ENCODE measurements around the gene CHCHD10. TPM values are rescaled to one million over a fixed set of nuclear protein-coding genes. Genes with fewer than 3 reads are reported as not detected.

CHCHD10 gene
- total and polyA plus RNA-seq, 2 of the 8 experiments (the other 6 are each of a cell fraction or from before 2014, with no cell fraction given): 58.3 to 94.5 TPM

DNA sequence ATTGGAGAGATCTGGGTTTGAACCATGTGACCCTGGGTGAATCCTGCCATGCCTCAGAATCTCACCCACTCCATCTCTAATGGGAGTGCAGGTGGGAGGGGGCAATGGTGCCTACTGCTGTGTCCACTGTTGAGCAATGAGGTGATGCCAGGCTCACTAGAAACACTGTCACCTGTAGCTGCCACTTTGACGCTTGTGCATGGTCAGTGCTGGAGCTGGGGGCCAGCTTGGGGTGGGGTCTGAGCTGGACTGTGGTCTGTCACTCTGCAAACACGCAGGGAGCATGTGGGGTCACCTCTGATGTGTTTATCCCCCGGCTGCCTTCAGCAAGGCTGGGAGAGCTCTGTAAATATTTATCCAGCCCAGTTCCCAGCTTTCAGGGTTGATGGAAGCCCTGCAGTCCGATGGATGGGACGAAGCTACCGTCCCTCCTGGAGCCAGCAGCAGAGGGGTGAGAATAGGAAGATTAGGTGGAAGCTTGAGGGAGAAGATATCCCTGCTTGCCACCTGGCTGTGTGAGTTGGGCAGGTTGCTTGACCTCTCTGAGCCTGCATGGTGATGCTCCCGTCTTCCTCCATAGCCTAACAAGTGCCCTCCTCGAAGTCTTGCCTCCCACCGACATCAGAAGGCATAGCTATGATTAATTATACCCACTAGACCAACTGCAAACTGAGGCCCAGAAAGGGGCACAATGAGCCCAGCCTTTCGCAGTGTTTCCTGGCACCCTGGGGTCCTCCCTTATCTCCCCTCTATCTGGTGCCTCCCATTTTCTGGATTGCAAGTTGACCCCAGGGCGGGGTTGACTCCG, 6.5 kb upstream of the CHCHD10 start:
- FAIRE-seq (no peak), DNase-seq (ENCODE audit: low read depth in 1 of 2, low spot score in 2 of 2) (no peak)
- H3K18ac ChIP-seq (ENCODE audit: extremely low read depth, low read length): no peak overlapping the region
- peaks cover 11% of the 10 kb centered on the region; the same call in 1 of the 2 replicates for H3K23me2 ChIP-seq (ENCODE audit: low read depth, low read length)
- peaks cover 0 to 26% (median 17%) of the 10 kb centered on the region in 4 experiments; a peak in 6 of 7 replicates for H3K27me3 ChIP-seq (replicated peaks in 1 of 4; ENCODE audit: control insufficient read depth in 3 of 4, extremely low read depth in 1 of 4, insufficient read depth in 3 of 4, low read length in 3 of 4)
- H3K36me3 ChIP-seq (ENCODE audit: control insufficient read depth in 2 of 4, insufficient read depth in 4 of 4, low read length in 3 of 4): no peaks in the 10 kb centered on the region
- no peak overlapping the region for H3K4me3 ChIP-seq (ENCODE audit: extremely low read depth in 1 of 4, insufficient read depth in 2 of 4, low read depth in 3 of 4, low read length in 4 of 4)
- H2BK120ac ChIP-seq (replicated peaks; ENCODE audit: low read depth, low read length): no peak overlapping the region
- H3K4me1 ChIP-seq (replicated peaks in 1 of 4; ENCODE audit: control insufficient read depth in 3 of 4, insufficient read depth in 4 of 4, low read length in 3 of 4): peaks cover 0 to 14% (median 8%) of the 10 kb centered on the region in 4 experiments; a peak in 3 of 7 replicates
- no peak overlapping the region for H2BK15ac ChIP-seq (ENCODE audit: low read length)
- no peak overlapping the region for H3K56ac ChIP-seq (replicated peaks; ENCODE audit: insufficient read length, low read depth, low read length)
- H3K14ac ChIP-seq (ENCODE audit: insufficient read length): no peak overlapping the region
- no peak overlapping the region for H4K91ac ChIP-seq (replicated peaks; ENCODE audit: insufficient read length, low read length)
- no peak overlapping the region for H2AFZ ChIP-seq (ENCODE audit: low read length)
- ChIA-PET CTCF (ENCODE audit: partially characterized antibody) (interaction anchor here (0.6 to 9.6 kb wide), 7 partner anchors 9 to 75 kb away, joined by 4 to 73 read pairs (median 8); partner anchors contain the start of gene SMARCB1), POLR2A (ENCODE audit: partially characterized antibody) (interaction anchor here (1.2 to 5.7 kb wide), 5 partner anchors 8 to 120 kb away, joined by 3 to 45 read pairs (median 5); partner anchors contain the start of genes MIF and SMARCB1)
- H2BK20ac ChIP-seq (ENCODE audit: low read length): no peak overlapping the region
- H3K79me1 ChIP-seq (ENCODE audit: low read depth, low read length): no peaks in the 10 kb centered on the region
- no peaks in the 10 kb centered on the region for H3K79me2 ChIP-seq (ENCODE audit: control insufficient read depth in 1 of 2, insufficient read depth in 2 of 2, low read length in 2 of 2)
- H3K4ac ChIP-seq (replicated peaks; ENCODE audit: insufficient read length, low read depth, low read length): no peak overlapping the region
- no peak overlapping the region for H3K23ac ChIP-seq (ENCODE audit: insufficient read length)
- no peak overlapping the region for H4K5ac ChIP-seq (ENCODE audit: insufficient read length, low read depth, low read length)
- H3K4me2 ChIP-seq (ENCODE audit: insufficient read depth in 1 of 2, low read depth in 2 of 2, low read length in 2 of 2): no peak overlapping the region; a peak in 1 of 4 replicates
- no peak overlapping the region for H4K8ac ChIP-seq (ENCODE audit: extremely low read depth, insufficient read depth, low read length)
- H4K20me1 ChIP-seq (replicated peaks in 1 of 2; ENCODE audit: control insufficient read depth in 1 of 2, insufficient read depth in 2 of 2, low read length in 2 of 2): peaks cover 2 to 7% of the 10 kb centered on the region in 2 experiments
- 94% methylated on average over 12 of the region's 12 CpGs; no CpG with 5 or more reads in 1 of the 2 experiments for WGBS, 2 experiments (ENCODE audit: extremely low coverage in 1 of 2, insufficient coverage in 1 of 2, insufficient read length in 1 of 2, insufficient replicate concordance in 2 of 2, low coverage in 1 of 2, low lambda C conversion rate in 2 of 2, missing lambda C conversion rate in 1 of 2)
- H2BK5ac ChIP-seq (ENCODE audit: low read depth, low read length): no peak overlapping the region
- H3K9ac ChIP-seq (replicated peaks in 1 of 4; ENCODE audit: extremely low read depth in 1 of 4, low read depth in 3 of 4, low read length in 3 of 4): no peak overlapping the region
- H3K9me3 ChIP-seq (ENCODE audit: insufficient read depth in 2 of 2, low read depth in 1 of 2, low read length in 1 of 2): no peaks in the 10 kb centered on the region
- TF ChIP-seq CHD1 (IDR thresholded peaks at IDR 0.05; ENCODE audit: low read depth, low read length) (no peak), JUND (IDR thresholded peaks at IDR 0.05; ENCODE audit: low read length) (no peak), FOSL1 (IDR thresholded peaks at IDR 0.05; ENCODE audit: insufficient read depth, low read depth, low read length) (no peak), CREB1 (IDR thresholded peaks at IDR 0.05) (no peak), SUZ12 (IDR thresholded peaks at IDR 0.05; ENCODE audit: low read length) (no peak), KDM1A (IDR thresholded peaks at IDR 0.05; ENCODE audit: borderline replicate concordance, low read length) (no peak)
- H2BK12ac ChIP-seq (ENCODE audit: low read depth, low read length): no peak overlapping the region
- H3K27ac ChIP-seq (ENCODE audit: low read depth, low read length): no peak overlapping the region
- no peak overlapping the region for H2AK5ac ChIP-seq (ENCODE audit: low read depth, low read length)
